Skeletal muscle satellite cell (primary cell): ENCODE data around the gene NDFIP1.
"Not testable (repeated sequence)": the region's sequence is repeated elsewhere in the genome, so short reads cannot be mapped to it uniquely, and the experiment has no call there.

Experiments
- H3K27me3 ChIP-seq: 2 replicates; pipeline ENCODE4 v1.7.0; 2013; ENCODE audit warnings: low read length; ENCODE audit not compliant: control insufficient read depth, insufficient read depth
- H3K36me3 ChIP-seq: 2 replicates; pipeline ENCODE4 v1.7.0; 2013; ENCODE audit warnings: mild to moderate bottlenecking, control low read depth, low read length; ENCODE audit not compliant: insufficient read depth
- H3K4me1 ChIP-seq: 2 replicates; pipeline ENCODE4 v1.7.0; 2013; ENCODE audit warnings: low read length; ENCODE audit not compliant: control insufficient read depth, insufficient read depth
- H3K4me2 ChIP-seq: 2 replicates; pipeline ENCODE4 v1.7.0; 2013; ENCODE audit warnings: mild to moderate bottlenecking, low read length
- H3K4me3 ChIP-seq: 2 replicates; pipeline ENCODE4 v1.7.0; 2013; ENCODE audit warnings: low read length
- H3K9ac ChIP-seq: 2 replicates; pipeline ENCODE4 v1.7.0; 2013; ENCODE audit warnings: mild to moderate bottlenecking, low read depth, low read length, moderate library complexity
- H3K9me3 ChIP-seq: replicated peaks from 2 replicates; pipeline ENCODE4 v1.7.0; 2013; ENCODE audit warnings: mild to moderate bottlenecking, control low read depth, low read length

Gene NDFIP1

DNA sequence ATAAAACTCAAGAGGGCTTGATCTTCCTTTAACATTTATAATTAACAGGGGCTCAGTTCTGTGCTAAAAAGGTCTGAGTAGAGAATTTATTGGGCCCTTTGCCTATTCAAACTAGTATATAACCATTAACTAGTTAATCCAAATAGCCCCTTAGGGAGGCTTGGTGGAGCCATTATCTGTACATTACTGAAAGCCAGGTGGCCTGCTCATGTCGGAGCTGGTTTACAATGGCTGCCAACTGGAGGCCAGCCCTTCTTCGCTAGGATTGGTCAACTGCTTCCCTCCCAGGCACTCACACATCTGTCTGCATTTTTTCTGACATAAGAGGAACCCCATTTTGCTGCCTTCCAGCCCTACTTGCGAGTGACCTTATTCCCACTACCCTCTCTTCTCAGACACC is 30.4 kb upstream of the NDFIP1 start:
- Histone ChIP-seq H3K4me1 (no peaks in the 10 kb centered on the region), H3K36me3 (no peaks in the 10 kb centered on the region), H3K4me3 (no peak overlapping the region), H3K27me3 (peaks cover 40% of the 10 kb centered on the region), H3K9me3 (no peaks in the 10 kb centered on the region), H3K9ac (no peak overlapping the region), H3K4me2 (no peak overlapping the region)

DNA sequence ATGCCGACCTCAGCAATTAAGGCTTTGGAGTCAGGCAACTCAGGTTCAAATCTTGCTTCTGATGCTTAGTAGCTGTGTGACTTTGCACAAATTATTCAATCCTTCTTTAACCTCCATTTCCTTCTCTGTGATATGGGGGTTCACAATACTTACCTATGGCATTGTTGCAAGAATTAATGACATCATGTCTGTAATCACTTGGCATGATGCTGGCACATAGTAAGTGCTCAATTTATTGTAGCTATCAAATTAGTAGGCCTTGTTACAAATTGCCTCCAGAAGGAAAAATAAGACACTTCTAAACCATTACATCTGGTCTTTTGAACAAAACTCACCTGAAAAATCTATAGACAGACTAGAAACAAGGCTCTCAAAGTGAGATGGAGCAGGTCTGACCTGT is 29.9 kb upstream of the NDFIP1 start:
- H3K4me1 ChIP-seq = no peaks in the 10 kb centered on the region
- H3K4me3 ChIP-seq = no peak overlapping the region
- peaks cover 38% of the 10 kb centered on the region for H3K27me3 ChIP-seq
- no peak overlapping the region for H3K4me2 ChIP-seq
- H3K36me3 ChIP-seq = no peaks in the 10 kb centered on the region
- no peak overlapping the region for H3K9ac ChIP-seq
- no peaks in the 10 kb centered on the region for H3K9me3 ChIP-seq

DNA sequence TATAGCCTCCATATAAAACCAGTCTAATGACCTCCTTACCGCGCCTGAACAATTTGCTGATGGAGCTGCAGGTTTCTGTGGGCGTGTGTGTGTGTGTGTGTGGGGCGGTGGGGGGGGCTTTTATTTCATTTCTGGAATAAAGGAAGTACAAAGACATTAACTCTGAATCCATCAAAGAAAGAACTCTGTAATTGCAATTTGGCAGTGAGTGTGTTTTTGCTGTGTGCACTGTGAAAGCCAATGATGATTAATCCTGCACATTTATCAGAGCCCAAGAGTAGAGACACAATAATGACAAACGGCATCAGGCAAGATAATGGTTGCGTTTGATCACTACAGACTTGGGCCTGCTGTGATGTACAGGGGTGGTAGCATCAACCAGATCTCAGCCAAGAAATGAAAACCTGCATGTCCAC is 29.3 kb upstream of the NDFIP1 start:
- Histone ChIP-seq H3K4me3 (no peak overlapping the region), H3K36me3 (no peaks in the 10 kb centered on the region), H3K27me3 (peaks cover 41% of the 10 kb centered on the region), H3K9ac (no peak overlapping the region), H3K4me2 (no peak overlapping the region), H3K4me1 (no peaks in the 10 kb centered on the region), H3K9me3 (no peaks in the 10 kb centered on the region)

DNA sequence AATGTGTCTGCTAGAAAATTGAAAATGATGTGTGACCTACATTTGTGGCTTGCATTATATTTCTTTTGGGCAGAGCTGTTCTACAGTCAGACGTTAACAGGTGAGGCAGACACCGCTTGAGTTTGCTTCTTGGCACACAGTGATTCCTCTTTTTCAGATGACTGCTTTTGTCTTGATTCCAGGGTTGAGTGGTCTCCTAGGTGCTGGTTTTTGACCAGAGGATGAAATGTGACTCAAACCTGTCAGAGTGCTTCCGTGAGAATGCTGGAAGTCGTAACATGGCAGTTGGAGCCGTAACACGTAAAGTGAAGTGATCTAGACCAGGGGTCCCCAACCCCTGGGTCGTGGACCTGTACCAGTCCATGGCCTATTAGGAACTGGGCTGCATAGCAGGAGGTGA is 28.3 kb upstream of the NDFIP1 start:
- Histone ChIP-seq H3K36me3 (no peaks in the 10 kb centered on the region), H3K4me2 (no peak overlapping the region), H3K4me1 (no peaks in the 10 kb centered on the region), H3K27me3 (peaks cover 47% of the 10 kb centered on the region), H3K4me3 (no peak overlapping the region), H3K9me3 (no peaks in the 10 kb centered on the region), H3K9ac (no peak overlapping the region)

DNA sequence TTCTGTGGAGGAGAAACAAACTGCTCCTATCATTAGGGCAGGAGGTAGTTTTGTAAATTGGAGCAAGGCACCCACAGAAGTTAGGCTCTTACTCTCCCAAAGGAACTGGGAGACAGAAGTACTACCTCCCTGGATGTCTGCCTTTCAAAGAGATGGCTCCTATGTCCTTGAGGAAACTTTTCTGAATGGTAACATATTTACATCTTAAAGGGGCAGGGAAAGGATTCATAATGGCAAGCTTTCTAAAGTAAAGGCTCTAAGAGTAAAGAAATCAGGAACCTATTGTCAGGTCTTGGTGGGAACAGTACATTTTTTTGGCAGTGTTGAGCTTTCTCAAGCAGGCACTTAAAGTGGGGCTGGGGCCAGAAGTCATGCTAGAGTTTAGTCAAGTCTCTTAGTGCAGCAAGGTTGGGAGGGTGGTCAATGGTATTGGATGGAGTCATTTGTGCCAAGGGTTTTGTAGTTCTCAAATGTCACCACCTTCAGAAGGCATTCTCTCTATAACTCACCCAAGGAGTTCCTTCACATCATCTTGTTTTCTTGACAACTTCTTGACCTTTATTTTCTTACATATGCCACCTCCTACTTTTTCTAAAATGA is 26.3 kb upstream of the NDFIP1 start:
- Histone ChIP-seq H3K9ac (no peak overlapping the region), H3K4me1 (no peaks in the 10 kb centered on the region), H3K4me3 (no peak overlapping the region), H3K9me3 (no peaks in the 10 kb centered on the region), H3K36me3 (no peaks in the 10 kb centered on the region), H3K4me2 (no peak overlapping the region), H3K27me3 (peaks cover 64% of the 10 kb centered on the region)

DNA sequence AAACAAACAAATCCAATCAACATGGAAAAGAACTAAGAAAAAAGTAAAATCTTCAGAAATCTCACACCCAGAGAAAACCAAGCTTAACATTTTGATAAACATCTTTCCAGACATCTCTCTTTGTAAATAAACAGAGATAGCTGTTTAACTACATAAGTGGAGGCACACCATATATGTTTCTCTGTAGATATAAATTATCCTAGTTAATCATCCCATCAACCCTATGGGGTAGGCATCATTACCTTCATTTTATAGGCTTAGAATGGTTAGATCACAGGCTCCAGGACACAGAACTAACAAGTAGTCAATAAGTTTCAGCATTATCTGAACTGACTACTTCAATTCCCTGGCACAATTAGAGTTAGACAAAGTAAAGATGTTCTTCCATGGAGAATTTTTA is 22.4 kb upstream of the NDFIP1 start:
- no peak overlapping the region for H3K4me2 ChIP-seq
- H3K4me3 ChIP-seq = no peak overlapping the region
- H3K4me1 ChIP-seq = no peaks in the 10 kb centered on the region
- no peaks in the 10 kb centered on the region for H3K36me3 ChIP-seq
- peaks cover 56% of the 10 kb centered on the region for H3K27me3 ChIP-seq
- H3K9ac ChIP-seq = no peak overlapping the region
- no peaks in the 10 kb centered on the region for H3K9me3 ChIP-seq

DNA sequence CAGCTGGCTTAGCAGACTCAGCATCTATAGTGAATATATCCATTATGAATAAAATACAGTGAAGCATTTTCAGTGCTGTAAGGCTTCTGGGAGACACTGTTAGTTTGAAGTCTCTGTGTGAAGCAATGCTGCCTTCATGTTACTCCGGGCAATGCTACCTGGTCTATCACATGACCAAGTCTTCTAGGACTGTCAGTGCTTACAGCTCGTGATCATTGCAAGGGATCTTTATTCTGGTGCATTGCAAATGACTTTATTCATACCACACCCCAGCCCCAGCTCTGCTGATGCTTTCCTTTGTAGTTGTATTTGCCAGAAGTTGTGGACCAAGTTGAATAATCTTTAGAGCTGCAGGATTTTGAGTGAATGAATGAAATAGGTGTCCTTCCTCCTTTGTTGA is 21.9 kb upstream of the NDFIP1 start:
- Histone ChIP-seq H3K9me3 (no peaks in the 10 kb centered on the region), H3K27me3 (peaks cover 57% of the 10 kb centered on the region), H3K4me3 (no peak overlapping the region), H3K4me2 (no peak overlapping the region), H3K4me1 (no peaks in the 10 kb centered on the region), H3K9ac (no peak overlapping the region), H3K36me3 (no peaks in the 10 kb centered on the region)

DNA sequence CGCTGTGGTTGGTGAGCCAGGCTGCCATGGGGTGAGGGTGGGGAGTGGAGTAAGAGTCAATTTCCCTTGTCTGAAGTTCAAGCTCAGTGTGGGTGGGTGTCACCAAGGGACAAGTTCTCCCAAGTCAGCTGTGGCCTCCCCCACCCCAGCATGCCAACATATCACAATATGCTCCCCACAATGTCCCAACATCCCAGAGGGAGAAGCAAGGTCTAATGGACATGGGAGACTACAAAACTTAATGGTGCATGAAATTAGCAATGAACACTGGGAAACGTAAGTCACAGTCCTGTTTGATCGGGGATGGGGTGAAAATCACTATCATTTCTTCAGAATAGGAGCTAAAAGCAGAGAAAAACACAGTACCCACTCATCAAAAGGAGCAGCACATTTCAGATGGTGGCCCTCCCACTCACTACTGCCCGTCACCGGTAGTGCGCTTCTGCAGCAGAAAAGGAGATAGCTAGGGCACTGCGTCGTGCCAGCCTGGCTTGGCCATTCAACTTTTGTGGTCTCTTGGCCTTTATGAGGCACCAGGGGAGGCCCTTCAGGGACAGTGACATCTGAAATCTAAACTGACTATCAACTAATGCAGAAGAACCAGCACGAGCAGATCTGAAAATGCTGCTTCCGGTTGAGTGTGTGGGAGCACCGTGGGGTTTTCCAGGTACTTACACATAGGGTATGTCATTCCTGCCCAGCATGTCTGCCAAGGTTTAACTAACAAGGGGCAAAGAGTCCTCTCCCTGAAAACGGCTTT is 20.5 kb upstream of the NDFIP1 start:
- Histone ChIP-seq H3K27me3 (peaks cover 49% of the 10 kb centered on the region), H3K4me3 (no peak overlapping the region)

DNA sequence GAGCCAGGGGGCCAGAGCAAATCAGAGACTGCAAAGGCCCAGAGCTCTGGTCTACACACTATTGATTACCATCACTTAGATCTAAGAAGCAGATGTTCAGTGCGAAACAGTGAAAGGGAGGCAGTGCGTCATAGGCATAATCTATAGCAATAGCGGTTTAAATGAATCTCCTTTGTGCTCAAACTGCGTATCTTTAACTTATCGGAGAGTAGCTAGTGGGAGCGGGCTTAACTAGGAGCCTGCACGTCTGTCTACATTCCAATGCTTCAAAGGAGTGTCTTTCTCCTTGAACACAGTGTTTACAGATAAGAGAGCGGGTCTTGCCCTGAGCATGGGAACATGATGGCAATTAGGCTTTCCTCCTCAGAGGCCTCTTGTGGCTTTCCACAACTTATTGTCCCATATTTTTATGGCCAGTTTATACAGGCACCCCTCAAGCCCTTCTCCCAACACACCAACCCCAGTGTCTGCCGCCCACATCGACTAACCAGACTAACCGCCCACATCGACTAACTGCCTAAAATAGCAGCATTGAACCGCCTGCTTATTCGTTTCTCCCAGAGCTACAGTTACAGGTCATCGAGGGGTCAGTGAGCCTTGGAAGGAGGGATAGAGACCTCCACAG is 19.6 kb upstream of the NDFIP1 start:
- not testable (repeated sequence) for H3K36me3 ChIP-seq, H3K9ac ChIP-seq, H3K4me1 ChIP-seq, H3K4me3 ChIP-seq, H3K4me2 ChIP-seq, H3K9me3 ChIP-seq
- H3K27me3 ChIP-seq = peaks cover 45% of the 10 kb centered on the region

More for the DNA sequence above, 20.5 kb upstream of the NDFIP1 start:
- no peak overlapping the region for H3K9ac ChIP-seq
- no peak overlapping the region for H3K4me2 ChIP-seq
- no peaks in the 10 kb centered on the region for H3K9me3 ChIP-seq
- no peaks in the 10 kb centered on the region for H3K36me3 ChIP-seq
- H3K4me1 ChIP-seq = no peaks in the 10 kb centered on the region

DNA sequence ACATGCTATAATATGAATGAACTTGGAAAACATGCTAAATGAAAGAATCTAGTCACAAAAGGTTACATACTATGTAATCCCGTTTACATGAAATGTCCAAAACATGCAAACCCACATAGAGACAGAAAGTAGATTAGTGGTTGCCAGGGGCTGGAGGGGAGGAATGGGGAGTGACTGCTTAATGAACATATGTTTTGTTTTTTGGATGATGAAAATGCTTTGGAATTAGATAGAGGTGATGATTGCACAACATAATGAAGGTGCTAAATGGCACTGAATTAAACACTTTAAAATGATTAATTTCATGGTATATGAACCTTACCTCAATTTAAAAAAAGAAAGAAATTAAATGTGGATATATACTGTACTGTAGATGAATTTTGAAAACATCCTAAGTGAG is 17.6 kb upstream of the NDFIP1 start:
- Histone ChIP-seq H3K4me2 (no peak overlapping the region), H3K9me3 (no peaks in the 10 kb centered on the region), H3K4me1 (no peaks in the 10 kb centered on the region), H3K4me3 (no peak overlapping the region), H3K9ac (no peak overlapping the region), H3K27me3 (peaks cover 30% of the 10 kb centered on the region), H3K36me3 (no peaks in the 10 kb centered on the region)

DNA sequence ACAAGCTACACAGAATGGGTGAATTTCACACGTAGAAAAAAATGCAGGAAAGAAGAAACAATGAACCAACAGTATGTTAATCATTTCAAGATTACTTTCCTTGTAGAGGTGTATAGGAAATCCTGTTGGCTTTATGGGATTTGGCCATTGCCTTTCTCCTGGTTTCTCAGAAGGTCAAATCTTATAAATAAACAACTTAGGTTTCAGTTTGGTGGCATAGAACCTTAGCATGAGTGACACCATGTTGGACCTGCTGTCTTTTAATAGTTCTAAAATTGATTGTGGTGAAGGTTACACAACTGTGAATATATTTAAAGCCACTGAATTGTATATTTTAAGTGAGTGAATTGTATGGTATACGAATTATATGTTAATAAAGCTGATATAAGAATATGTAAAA is 16.7 kb upstream of the NDFIP1 start:
- Histone ChIP-seq H3K4me2 (no peak overlapping the region), H3K4me1 (no peaks in the 10 kb centered on the region), H3K4me3 (no peak overlapping the region), H3K9me3 (no peaks in the 10 kb centered on the region), H3K36me3 (no peaks in the 10 kb centered on the region), H3K9ac (no peak overlapping the region), H3K27me3 (peaks cover 21% of the 10 kb centered on the region)

DNA sequence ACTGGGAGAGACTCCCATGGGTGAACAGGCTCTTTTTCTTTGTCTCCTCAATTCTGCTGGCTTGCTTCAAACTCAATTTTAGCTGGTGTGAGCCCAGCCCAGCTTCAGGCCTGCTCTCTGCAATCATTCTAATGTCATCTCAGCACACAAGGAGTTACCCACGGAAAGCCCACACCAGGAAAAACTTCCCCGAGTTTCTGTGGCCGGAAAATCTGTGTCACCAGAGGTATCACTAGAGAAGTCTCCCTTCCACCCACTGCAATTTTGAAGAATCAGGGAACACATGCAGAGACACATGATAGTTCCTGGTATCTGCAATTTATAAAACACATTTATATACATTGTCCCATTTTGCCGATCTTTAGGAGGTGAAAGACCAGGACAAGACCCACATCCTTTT is 13.5 kb upstream of the NDFIP1 start:
- Histone ChIP-seq H3K9ac (no peak overlapping the region), H3K36me3 (no peaks in the 10 kb centered on the region), H3K27me3 (peaks cover 11% of the 10 kb centered on the region), H3K4me1 (no peaks in the 10 kb centered on the region), H3K4me2 (no peak overlapping the region), H3K9me3 (no peaks in the 10 kb centered on the region), H3K4me3 (no peak overlapping the region)
